ENCODE data around the gene SMYD3.

- no peak for TF ChIP-seq CTCF (IDR thresholded peaks at IDR 0.05; ENCODE audit: extremely low read depth in 1 of 2, insufficient read depth in 1 of 2, low read depth in 1 of 2, low read length in 2 of 2)
- no peak for TF ChIP-seq MYC (IDR thresholded peaks at IDR 0.05; ENCODE audit: low read depth, low read length)
- TF ChIP-seq FOS (IDR thresholded peaks at IDR 0.05; ENCODE audit: borderline replicate concordance, insufficient read depth, low read length) = no peak
- no peak for TF ChIP-seq POLR2A (IDR thresholded peaks at IDR 0.05; ENCODE audit: low read depth, low read length)
- no peak for TF ChIP-seq MAX (IDR thresholded peaks at IDR 0.05; ENCODE audit: insufficient read depth, insufficient read length)
- no peak for TF ChIP-seq JUN (IDR thresholded peaks at IDR 0.05; ENCODE audit: borderline replicate concordance, insufficient read depth, insufficient read length, low read depth)
Observed at GRCh38 chr1:246099570-246099969, 407.5 kb downstream of the SMYD3 start.
